ENCODE results near the gene CHCHD1.
A peak's percentile ranks its signal among the peaks of the same experiment; 100 is the strongest.

Gene CHCHD1

DNA sequence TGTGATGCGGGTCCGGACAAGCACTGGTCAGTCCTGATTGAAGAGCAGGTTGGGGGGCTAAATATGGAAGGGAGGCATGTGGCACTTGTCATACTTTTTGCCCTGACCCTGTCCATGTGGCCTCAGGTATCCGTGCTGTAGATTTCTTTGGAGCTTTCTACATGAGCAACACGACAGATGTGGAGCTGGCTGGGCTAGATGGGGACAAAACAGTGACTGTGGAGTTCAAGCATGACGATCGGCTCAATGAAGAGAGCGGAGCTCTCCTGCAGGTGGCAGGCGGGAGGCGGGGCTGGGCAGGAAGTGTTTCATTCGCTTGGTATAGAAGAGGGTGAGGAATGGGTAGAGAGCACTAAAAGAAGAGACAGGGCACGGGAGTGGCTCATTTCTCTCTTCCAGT lies 13.0 kb upstream of the CHCHD1 start:
- peaks cover 13% of the 10 kb centered on the region for H3K4me1 ChIP-seq (ENCODE audit: control insufficient read depth, insufficient read depth, low read length, poor library complexity, severe bottlenecking)
- H3K9me3 ChIP-seq (ENCODE audit: control insufficient read depth, low read length), result no peaks in the 10 kb centered on the region
- H3K4me3 ChIP-seq (ENCODE audit: insufficient read depth, low read depth, low read length, poor library complexity, severe bottlenecking), result no peak overlapping the region
- peak overlapping the region; percentile 5 for H3K27ac ChIP-seq (ENCODE audit: insufficient read depth, low read length, poor library complexity, severe bottlenecking)
- peak; percentile 35 to 51 (median 44) for DNase-seq
- peaks cover 60% of the 10 kb centered on the region for H3K36me3 ChIP-seq (ENCODE audit: control insufficient read depth, insufficient read depth, low read length)
- no peaks in the 10 kb centered on the region for H3K27me3 ChIP-seq (replicated peaks; ENCODE audit: control insufficient read depth, insufficient read depth, low read length, poor library complexity, severe bottlenecking)

- H3K9me3 ChIP-seq (ENCODE audit: control insufficient read depth, low read length), result no peaks in the 10 kb centered on the region
- H3K36me3 ChIP-seq (ENCODE audit: control insufficient read depth, insufficient read depth, low read length), result peaks cover 54% of the 10 kb centered on the region
- H3K4me3 ChIP-seq (ENCODE audit: insufficient read depth, low read depth, low read length, poor library complexity, severe bottlenecking), result no peak overlapping the region
- H3K27ac ChIP-seq (ENCODE audit: insufficient read depth, low read length, poor library complexity, severe bottlenecking), result peak overlapping the region; percentile 5
- peaks cover 18% of the 10 kb centered on the region for H3K4me1 ChIP-seq (ENCODE audit: control insufficient read depth, insufficient read depth, low read length, poor library complexity, severe bottlenecking)
- DNase-seq, result no peak
- H3K27me3 ChIP-seq (replicated peaks; ENCODE audit: control insufficient read depth, insufficient read depth, low read length, poor library complexity, severe bottlenecking), result no peaks in the 10 kb centered on the region
Measured at GRCh38 chr10:73769396-73769795, 12.5 kb upstream of the CHCHD1 start.

DNA sequence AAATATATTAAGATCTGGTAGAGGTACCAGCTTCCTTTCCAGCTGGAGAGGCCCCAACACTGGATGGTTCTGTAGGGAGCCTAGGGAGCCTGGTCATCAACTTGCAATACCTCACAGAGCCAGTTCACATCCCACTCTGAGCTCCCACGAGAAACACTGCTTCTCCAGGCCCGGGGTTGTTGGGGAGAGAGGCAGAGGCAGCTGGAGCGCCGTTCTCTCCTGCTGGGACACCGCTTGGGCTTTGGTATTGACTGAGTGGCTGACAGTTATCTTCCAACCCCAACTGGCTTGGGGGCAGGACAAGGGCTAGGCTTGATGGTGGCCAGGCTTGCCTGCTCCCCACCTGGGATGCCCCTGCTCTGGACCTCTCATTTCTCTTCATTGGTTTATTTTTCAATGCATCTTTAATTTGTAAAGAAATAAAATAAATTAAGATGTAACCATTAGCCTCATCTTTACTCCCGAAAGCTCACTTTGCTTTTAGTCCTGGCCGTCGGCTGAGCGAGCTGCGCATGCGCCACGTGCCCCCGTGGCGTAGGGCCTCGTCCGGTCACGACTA lies 10.0 kb upstream of the CHCHD1 start:
- peaks cover 29% of the 10 kb centered on the region for H3K4me1 ChIP-seq (ENCODE audit: control insufficient read depth, insufficient read depth, low read length, poor library complexity, severe bottlenecking)
- DNase-seq, result peak in 2 of 3 donors; percentile 61 to 72
- H3K9me3 ChIP-seq (ENCODE audit: control insufficient read depth, low read length), result no peaks in the 10 kb centered on the region
- peak overlapping the region; percentile 76 for H3K4me3 ChIP-seq (ENCODE audit: insufficient read depth, low read depth, low read length, poor library complexity, severe bottlenecking)
- H3K27me3 ChIP-seq (replicated peaks; ENCODE audit: control insufficient read depth, insufficient read depth, low read length, poor library complexity, severe bottlenecking), result no peaks in the 10 kb centered on the region
- peaks cover 40% of the 10 kb centered on the region for H3K36me3 ChIP-seq (ENCODE audit: control insufficient read depth, insufficient read depth, low read length)
- H3K27ac ChIP-seq (ENCODE audit: insufficient read depth, low read length, poor library complexity, severe bottlenecking), result peak overlapping the region; percentile 88

GRCh38 chr10:73772281-73773151 lies 9.3 kb upstream of the CHCHD1 start:
- Histone ChIP-seq H3K27ac (ENCODE audit: insufficient read depth, low read length, poor library complexity, severe bottlenecking) (peak overlapping the region; percentile 88), H3K36me3 (ENCODE audit: control insufficient read depth, insufficient read depth, low read length) (peaks cover 34% of the 10 kb centered on the region), H3K4me1 (ENCODE audit: control insufficient read depth, insufficient read depth, low read length, poor library complexity, severe bottlenecking) (peaks cover 29% of the 10 kb centered on the region), H3K4me3 (ENCODE audit: insufficient read depth, low read depth, low read length, poor library complexity, severe bottlenecking) (peak overlapping the region; percentile 76), H3K27me3 (replicated peaks; ENCODE audit: control insufficient read depth, insufficient read depth, low read length, poor library complexity, severe bottlenecking) (no peaks in the 10 kb centered on the region), H3K9me3 (ENCODE audit: control insufficient read depth, low read length) (no peaks in the 10 kb centered on the region)
- DNase-seq, result peak; percentile 72 to 77 (median 75)

DNA sequence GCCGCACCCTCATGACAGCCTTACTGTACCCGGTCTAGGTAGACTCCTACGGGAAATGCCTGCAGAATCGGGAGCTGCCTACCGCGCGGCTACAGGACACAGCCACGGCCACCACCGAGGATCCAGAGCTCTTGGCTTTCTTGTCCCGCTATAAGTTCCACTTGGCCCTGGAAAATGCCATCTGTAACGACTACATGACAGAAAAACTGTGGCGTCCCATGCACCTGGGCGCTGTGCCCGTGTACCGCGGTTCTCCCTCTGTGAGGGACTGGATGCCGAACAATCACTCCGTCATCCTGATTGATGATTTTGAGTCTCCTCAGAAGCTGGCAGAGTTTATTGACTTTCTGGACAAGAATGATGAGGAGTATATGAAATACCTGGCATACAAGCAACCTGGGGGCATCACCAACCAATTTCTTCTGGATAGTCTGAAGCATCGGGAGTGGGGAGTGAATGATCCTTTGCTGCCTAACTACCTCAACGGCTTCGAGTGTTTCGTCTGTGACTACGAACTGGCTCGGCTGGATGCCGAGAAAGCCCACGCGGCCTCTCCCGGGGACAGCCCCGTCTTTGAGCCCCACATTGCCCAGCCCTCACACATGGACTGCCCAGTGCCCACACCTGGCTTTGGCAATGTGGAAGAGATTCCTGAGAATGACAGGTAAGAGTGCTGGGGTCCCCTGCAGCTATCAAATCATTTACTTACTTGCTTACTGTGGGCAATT lies 8.5 kb upstream of the CHCHD1 start:
- peak overlapping the region; percentile 88 for H3K27ac ChIP-seq (ENCODE audit: insufficient read depth, low read length, poor library complexity, severe bottlenecking)
- DNase-seq, result no peak
- no peaks in the 10 kb centered on the region for H3K27me3 ChIP-seq (replicated peaks; ENCODE audit: control insufficient read depth, insufficient read depth, low read length, poor library complexity, severe bottlenecking)
- H3K9me3 ChIP-seq (ENCODE audit: control insufficient read depth, low read length), result no peaks in the 10 kb centered on the region
- H3K36me3 ChIP-seq (ENCODE audit: control insufficient read depth, insufficient read depth, low read length), result peaks cover 29% of the 10 kb centered on the region
- H3K4me1 ChIP-seq (ENCODE audit: control insufficient read depth, insufficient read depth, low read length, poor library complexity, severe bottlenecking), result peaks cover 29% of the 10 kb centered on the region
- peak overlapping the region; percentile 76 for H3K4me3 ChIP-seq (ENCODE audit: insufficient read depth, low read depth, low read length, poor library complexity, severe bottlenecking)

DNA sequence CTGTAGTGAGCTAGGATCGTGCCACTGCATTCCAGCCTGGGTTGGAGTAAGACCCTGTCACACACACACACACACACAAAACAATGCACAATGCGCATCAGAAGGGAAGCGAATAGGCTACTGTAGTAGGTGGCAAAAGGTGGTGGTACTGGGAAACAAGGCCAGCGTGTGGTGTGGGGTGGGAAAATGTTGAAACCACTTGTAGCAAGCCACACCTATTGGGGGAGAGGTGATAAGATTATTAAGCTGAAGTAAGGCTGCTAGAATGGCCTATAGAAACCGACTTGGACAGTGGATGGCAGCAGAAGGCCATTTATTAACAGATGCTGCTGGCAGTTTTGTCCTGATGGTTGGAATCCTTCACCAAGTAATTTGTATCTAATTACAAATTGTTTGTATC lies 7.2 kb upstream of the CHCHD1 start:
- Histone ChIP-seq H3K27me3 (replicated peaks; ENCODE audit: control insufficient read depth, insufficient read depth, low read length, poor library complexity, severe bottlenecking) (no peaks in the 10 kb centered on the region), H3K27ac (ENCODE audit: insufficient read depth, low read length, poor library complexity, severe bottlenecking) (no peak overlapping the region), H3K4me1 (ENCODE audit: control insufficient read depth, insufficient read depth, low read length, poor library complexity, severe bottlenecking) (peaks cover 18% of the 10 kb centered on the region), H3K4me3 (ENCODE audit: insufficient read depth, low read depth, low read length, poor library complexity, severe bottlenecking) (no peak overlapping the region), H3K36me3 (ENCODE audit: control insufficient read depth, insufficient read depth, low read length) (peaks cover 31% of the 10 kb centered on the region), H3K9me3 (ENCODE audit: control insufficient read depth, low read length) (no peaks in the 10 kb centered on the region)
- no peak for DNase-seq

- no peaks in the 10 kb centered on the region for H3K9me3 ChIP-seq (ENCODE audit: control insufficient read depth, low read length)
- no peak overlapping the region for H3K4me3 ChIP-seq (ENCODE audit: insufficient read depth, low read depth, low read length, poor library complexity, severe bottlenecking)
- peaks cover 21% of the 10 kb centered on the region for H3K36me3 ChIP-seq (ENCODE audit: control insufficient read depth, insufficient read depth, low read length)
- H3K4me1 ChIP-seq (ENCODE audit: control insufficient read depth, insufficient read depth, low read length, poor library complexity, severe bottlenecking), result peaks cover 32% of the 10 kb centered on the region
- no peak overlapping the region for H3K27ac ChIP-seq (ENCODE audit: insufficient read depth, low read length, poor library complexity, severe bottlenecking)
- no peak for DNase-seq
- H3K27me3 ChIP-seq (replicated peaks; ENCODE audit: control insufficient read depth, insufficient read depth, low read length, poor library complexity, severe bottlenecking), result no peaks in the 10 kb centered on the region
Measured at GRCh38 chr10:73779018-73779417, 2.8 kb upstream of the CHCHD1 start.

DNA sequence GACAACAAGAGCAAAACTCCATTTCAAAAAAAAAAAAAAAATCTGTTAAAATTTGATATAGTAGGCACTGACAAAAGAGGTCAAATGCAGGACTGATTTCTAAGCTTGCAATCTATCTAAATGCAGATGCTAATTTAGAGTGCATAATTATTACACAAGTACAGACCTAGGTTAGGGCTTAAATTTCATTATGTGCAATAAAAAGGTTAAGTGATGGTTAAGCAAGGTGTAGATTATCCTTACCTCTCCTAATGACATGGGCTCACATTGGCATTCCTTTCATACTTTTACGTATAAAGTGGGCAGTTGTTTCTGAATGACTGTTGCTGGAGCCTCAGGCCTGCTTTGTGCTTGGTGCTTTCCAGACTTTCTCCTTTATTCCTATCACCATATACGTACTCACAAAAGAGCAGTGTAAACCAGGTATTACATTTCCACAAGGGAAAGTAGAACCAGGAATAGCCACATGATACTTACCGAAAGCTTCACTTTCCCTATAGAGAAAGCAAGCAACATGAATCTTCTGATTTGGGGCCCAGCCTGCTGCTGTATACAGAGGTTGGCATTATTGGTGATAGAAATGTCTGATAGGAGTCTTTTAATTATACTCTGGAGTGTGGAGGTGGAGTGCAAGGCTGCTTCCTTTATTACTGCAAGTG lies 2.2 kb upstream of the CHCHD1 start:
- Histone ChIP-seq H3K4me3 (ENCODE audit: insufficient read depth, low read depth, low read length, poor library complexity, severe bottlenecking) (no peak overlapping the region), H3K36me3 (ENCODE audit: control insufficient read depth, insufficient read depth, low read length) (peaks cover 21% of the 10 kb centered on the region), H3K4me1 (ENCODE audit: control insufficient read depth, insufficient read depth, low read length, poor library complexity, severe bottlenecking) (peaks cover 26% of the 10 kb centered on the region), H3K27ac (ENCODE audit: insufficient read depth, low read length, poor library complexity, severe bottlenecking) (no peak overlapping the region), H3K27me3 (replicated peaks; ENCODE audit: control insufficient read depth, insufficient read depth, low read length, poor library complexity, severe bottlenecking) (no peaks in the 10 kb centered on the region), H3K9me3 (ENCODE audit: control insufficient read depth, low read length) (no peaks in the 10 kb centered on the region)
- no peak for DNase-seq

DNA sequence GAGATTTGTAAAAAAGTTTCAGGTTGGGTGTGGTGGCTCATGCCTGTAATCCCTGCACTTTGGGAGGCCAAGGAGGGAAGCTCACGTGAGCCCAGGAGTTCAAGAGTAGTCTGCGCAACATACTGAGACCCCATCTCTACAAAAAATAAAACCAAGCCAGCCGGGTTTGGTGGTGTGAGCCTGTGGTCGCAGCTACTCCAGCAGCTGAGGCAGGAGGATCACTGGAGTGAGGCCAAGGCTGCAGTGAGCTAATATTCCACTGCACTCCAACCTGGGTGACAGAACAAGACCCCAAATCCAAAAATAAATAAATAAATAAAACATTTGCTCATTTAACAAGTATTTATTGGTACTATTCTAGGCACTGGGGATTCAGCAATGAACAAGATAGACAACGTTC lies 1.5 kb upstream of the CHCHD1 start:
- H3K4me1 ChIP-seq (ENCODE audit: control insufficient read depth, insufficient read depth, low read length, poor library complexity, severe bottlenecking), result peaks cover 22% of the 10 kb centered on the region
- no peak overlapping the region for H3K4me3 ChIP-seq (ENCODE audit: insufficient read depth, low read depth, low read length, poor library complexity, severe bottlenecking)
- H3K27ac ChIP-seq (ENCODE audit: insufficient read depth, low read length, poor library complexity, severe bottlenecking), result no peak overlapping the region
- H3K9me3 ChIP-seq (ENCODE audit: control insufficient read depth, low read length), result no peaks in the 10 kb centered on the region
- H3K36me3 ChIP-seq (ENCODE audit: control insufficient read depth, insufficient read depth, low read length), result peaks cover 21% of the 10 kb centered on the region
- no peaks in the 10 kb centered on the region for H3K27me3 ChIP-seq (replicated peaks; ENCODE audit: control insufficient read depth, insufficient read depth, low read length, poor library complexity, severe bottlenecking)
- DNase-seq, result no peak

Measured in effector memory CD4-positive, alpha-beta T cell (primary cell).